Caco-2 (cell line): ENCODE measurements around the gene HOXB3. TPM values are rescaled to one million over a fixed set of nuclear protein-coding genes. Genes with fewer than 3 reads are reported as not detected.

Experiments used
- BruUV-seq: library from RNA; stranded (reverse); fragments of 400-500 nt; replicated peaks from 2 replicates; lab custom pipeline; 2021; lab: Mats Ljungman, UMichigan
- CTCF ChIA-PET: fragments of 300-600 bp; sonication (Branson Sonifier 250); formaldehyde crosslinking; loops from one replicate; lab custom pipeline; 2022; ENCODE audit warnings: antibody characterized with exemption; lab: Charles Lee
- POLR2A ChIA-PET: fragments of 300-600 bp; sonication (Branson Sonifier 250); formaldehyde crosslinking; loops from one replicate; lab custom pipeline; 2022; ENCODE audit warnings: antibody characterized with exemption; lab: Charles Lee
- DNase-seq, 2 experiments: peaks; one replicate each; pipeline versions ENCODE4 v3.0.0 to v3.0.0-alpha.2; 2020 to 2022
- H3K27me3 ChIP-seq: replicated peaks from 2 replicates; pipeline ENCODE4 v1.6.0; 2011; ENCODE audit warnings: low read length; ENCODE audit not compliant: control insufficient read depth, insufficient read depth
- H3K36me3 ChIP-seq: 2 replicates; pipeline ENCODE4 v1.5.1; 2011; ENCODE audit warnings: low read length; ENCODE audit not compliant: control insufficient read depth, insufficient read depth
- H3K4me1 ChIP-seq: fragments of 250-450 bp; sonication (Bioruptor Pico); 2 replicates; pipeline ENCODE4 v1.5.1; 2020; ENCODE audit warnings: mild to moderate bottlenecking
- H3K4me3 ChIP-seq: 2 replicates; pipeline ENCODE4 v1.5.1; 2011; ENCODE audit warnings: low read depth, mild to moderate bottlenecking, control low read depth, low read length
- H3K9me3 ChIP-seq: fragments of 250-450 bp; sonication (Bioruptor Pico); 2 replicates; pipeline ENCODE4 v1.5.1; 2020; ENCODE audit warnings: mild to moderate bottlenecking, moderate library complexity
- H3K27ac Mint-ChIP-seq: one replicate; pipeline ENCODE4 v1.8.0; 2022; ENCODE audit warnings: mixed read lengths; ENCODE audit not compliant: unreplicated experiment
- H3K27me3 Mint-ChIP-seq: one replicate; pipeline ENCODE4 v1.8.0; 2022; ENCODE audit warnings: mixed read lengths; ENCODE audit not compliant: insufficient read depth, unreplicated experiment
- H3K36me3 Mint-ChIP-seq: one replicate; pipeline ENCODE4 v1.8.0; 2022; ENCODE audit warnings: mild to moderate bottlenecking, mixed read lengths; ENCODE audit not compliant: insufficient read depth, unreplicated experiment
- H3K4me1 Mint-ChIP-seq: one replicate; pipeline ENCODE4 v1.8.0; 2022; ENCODE audit warnings: low read depth, mixed read lengths; ENCODE audit not compliant: unreplicated experiment
- H3K4me3 Mint-ChIP-seq: one replicate; pipeline ENCODE4 v1.8.0; 2022; ENCODE audit warnings: mild to moderate bottlenecking, moderate library complexity, mixed read lengths; ENCODE audit not compliant: unreplicated experiment
- H3K9me3 Mint-ChIP-seq: one replicate; pipeline ENCODE4 v1.8.0; 2022; ENCODE audit warnings: mixed read lengths; ENCODE audit not compliant: unreplicated experiment
- intact Hi-C: fragments of 100-400 bp; cut with micrococcal nuclease; formaldehyde crosslinking; loops from one replicate; pipeline ENCODE4 v1.10.0; 2022; ENCODE audit not compliant: unreplicated experiment
- total RNA-seq: library from RNA; stranded (reverse); gene quantifications from 2 replicates; pipeline ENCODE4 v1.2.3, GENCODE V29; 2022
- TF ChIP-seq, protein P1 (sequence below), 2 experiments: fragments of 200-600 bp in 1 of 2; IDR thresholded peaks; 1 replicate in 1 of 2; 2 replicates in 1 of 2; pipeline versions ENCODE4 v1.5.1 to v1.8.0; 2011 to 2022; ENCODE audit warnings: antibody characterized with exemption in 1 of 2, control low read depth in 1 of 2, inconsistent platforms in 1 of 2, low read depth in 1 of 2, low read length in 1 of 2, mild to moderate bottlenecking in 1 of 2, moderate library complexity in 1 of 2; ENCODE audit not compliant: insufficient read depth in 1 of 2, severe bottlenecking in 1 of 2, unreplicated experiment in 1 of 2

The HOXB3 gene
- total RNA-seq, 1 experiment from 2014 or later: 7.2 TPM

DNA sequence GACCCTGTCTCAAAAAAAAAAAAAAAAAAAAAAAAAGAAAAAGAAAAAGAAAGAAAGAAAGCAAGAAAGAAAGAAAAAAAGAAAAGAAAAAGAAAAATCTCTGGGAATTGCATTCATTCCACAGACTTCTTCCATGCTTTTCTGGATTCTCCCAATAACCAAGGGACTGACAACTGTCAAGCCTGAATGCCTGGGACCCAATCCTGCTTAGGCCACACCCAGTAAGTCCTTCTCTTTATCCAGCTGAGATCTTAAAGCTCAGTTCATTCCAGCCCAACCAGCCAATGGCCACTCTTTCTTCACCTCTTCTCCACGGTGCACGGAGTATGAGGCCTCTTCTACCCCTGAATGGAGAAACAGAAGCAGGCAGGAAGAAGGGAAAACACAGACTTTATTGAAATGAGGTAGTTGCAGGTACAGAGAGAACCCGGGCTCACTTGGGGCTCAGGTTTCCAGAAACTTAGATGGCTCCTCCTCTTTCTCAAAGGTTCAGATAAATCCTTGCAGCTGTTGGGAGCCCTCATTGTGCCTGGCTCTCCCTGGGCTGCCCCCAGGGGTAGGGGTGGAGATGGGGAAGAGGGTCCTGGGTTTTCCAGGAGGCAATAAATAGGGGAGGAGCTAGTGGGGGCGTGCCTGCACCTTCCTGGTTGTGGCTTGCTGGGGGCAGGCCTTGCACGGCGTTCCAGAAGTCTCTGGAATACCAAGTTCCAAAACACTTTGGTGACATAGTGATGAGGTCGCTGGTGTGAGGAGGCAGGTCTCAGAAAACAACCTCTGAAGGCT lies 61.7 kb downstream of the HOXB3 start:
- H3K27ac Mint-ChIP-seq: no peak overlapping the region
- intact Hi-C loops: no loop called here
- Histone ChIP-seq H3K36me3 (no peaks in the 10 kb centered on the region), H3K27me3 (no peaks in the 10 kb centered on the region), H3K4me3 (no peak overlapping the region), H3K4me1 (peaks cover 23% of the 10 kb centered on the region), H3K9me3 (no peaks in the 10 kb centered on the region)
- no peak overlapping the region for H3K4me3 Mint-ChIP-seq
- H3K9me3 Mint-ChIP-seq: no peaks in the 10 kb centered on the region
- ChIA-PET POLR2A (no interaction called here), CTCF (interaction anchor here (0.7 to 1.1 kb wide), 2 partner anchors 27 to 61 kb away, joined by 3 to 4 read pairs; no protein-coding TSS in a partner anchor)
- no peaks in the 10 kb centered on the region for H3K4me1 Mint-ChIP-seq
- TF ChIP-seq, protein P1, sequence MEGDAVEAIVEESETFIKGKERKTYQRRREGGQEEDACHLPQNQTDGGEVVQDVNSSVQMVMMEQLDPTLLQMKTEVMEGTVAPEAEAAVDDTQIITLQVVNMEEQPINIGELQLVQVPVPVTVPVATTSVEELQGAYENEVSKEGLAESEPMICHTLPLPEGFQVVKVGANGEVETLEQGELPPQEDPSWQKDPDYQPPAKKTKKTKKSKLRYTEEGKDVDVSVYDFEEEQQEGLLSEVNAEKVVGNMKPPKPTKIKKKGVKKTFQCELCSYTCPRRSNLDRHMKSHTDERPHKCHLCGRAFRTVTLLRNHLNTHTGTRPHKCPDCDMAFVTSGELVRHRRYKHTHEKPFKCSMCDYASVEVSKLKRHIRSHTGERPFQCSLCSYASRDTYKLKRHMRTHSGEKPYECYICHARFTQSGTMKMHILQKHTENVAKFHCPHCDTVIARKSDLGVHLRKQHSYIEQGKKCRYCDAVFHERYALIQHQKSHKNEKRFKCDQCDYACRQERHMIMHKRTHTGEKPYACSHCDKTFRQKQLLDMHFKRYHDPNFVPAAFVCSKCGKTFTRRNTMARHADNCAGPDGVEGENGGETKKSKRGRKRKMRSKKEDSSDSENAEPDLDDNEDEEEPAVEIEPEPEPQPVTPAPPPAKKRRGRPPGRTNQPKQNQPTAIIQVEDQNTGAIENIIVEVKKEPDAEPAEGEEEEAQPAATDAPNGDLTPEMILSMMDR (IDR thresholded peaks at IDR 0.05; ENCODE audit: insufficient read depth in 1 of 2, low read depth in 1 of 2, low read length in 1 of 2, severe bottlenecking in 1 of 2, unreplicated experiment in 1 of 2): no peak
- BruUV-seq: no TSS peak
- no peaks in the 10 kb centered on the region for H3K27me3 Mint-ChIP-seq
- H3K36me3 Mint-ChIP-seq: no peaks in the 10 kb centered on the region
- no peak for DNase-seq

DNA sequence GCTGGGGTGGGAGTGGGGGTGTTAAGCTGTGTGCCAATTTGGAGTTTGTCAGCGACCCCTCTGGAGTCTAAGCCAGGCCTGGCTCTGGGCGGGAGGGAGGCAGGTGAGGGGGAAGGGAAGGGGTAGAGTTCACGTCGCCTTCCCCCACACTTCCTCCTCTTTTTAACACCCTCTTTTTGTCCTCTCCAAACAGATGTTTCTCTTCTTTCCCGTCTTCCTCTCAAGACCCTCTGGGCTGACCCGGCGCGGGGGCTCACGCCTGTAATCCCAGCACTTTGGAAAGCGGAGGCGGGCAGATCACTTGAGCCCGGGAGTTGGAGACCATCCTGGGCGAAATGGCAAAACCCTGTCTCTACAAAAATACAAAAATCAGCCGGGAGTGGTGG lies 62.5 kb downstream of the HOXB3 start:
- Histone ChIP-seq H3K9me3 (no peaks in the 10 kb centered on the region), H3K27me3 (no peaks in the 10 kb centered on the region), H3K4me3 (no peak overlapping the region), H3K36me3 (no peaks in the 10 kb centered on the region), H3K4me1 (peaks cover 25% of the 10 kb centered on the region)
- H3K9me3 Mint-ChIP-seq: no peaks in the 10 kb centered on the region
- BruUV-seq: no TSS peak
- ChIA-PET CTCF (no interaction called here), POLR2A (no interaction called here)
- no peaks in the 10 kb centered on the region for H3K27me3 Mint-ChIP-seq
- TF ChIP-seq, protein P1 (IDR thresholded peaks at IDR 0.05; ENCODE audit: insufficient read depth in 1 of 2, low read depth in 1 of 2, low read length in 1 of 2, severe bottlenecking in 1 of 2, unreplicated experiment in 1 of 2): no peak
- intact Hi-C loops: no loop called here
- H3K4me1 Mint-ChIP-seq: peaks cover 3% of the 10 kb centered on the region
- DNase-seq: no peak
- no peak overlapping the region for H3K27ac Mint-ChIP-seq
- no peaks in the 10 kb centered on the region for H3K36me3 Mint-ChIP-seq
- H3K4me3 Mint-ChIP-seq: no peak overlapping the region

DNA sequence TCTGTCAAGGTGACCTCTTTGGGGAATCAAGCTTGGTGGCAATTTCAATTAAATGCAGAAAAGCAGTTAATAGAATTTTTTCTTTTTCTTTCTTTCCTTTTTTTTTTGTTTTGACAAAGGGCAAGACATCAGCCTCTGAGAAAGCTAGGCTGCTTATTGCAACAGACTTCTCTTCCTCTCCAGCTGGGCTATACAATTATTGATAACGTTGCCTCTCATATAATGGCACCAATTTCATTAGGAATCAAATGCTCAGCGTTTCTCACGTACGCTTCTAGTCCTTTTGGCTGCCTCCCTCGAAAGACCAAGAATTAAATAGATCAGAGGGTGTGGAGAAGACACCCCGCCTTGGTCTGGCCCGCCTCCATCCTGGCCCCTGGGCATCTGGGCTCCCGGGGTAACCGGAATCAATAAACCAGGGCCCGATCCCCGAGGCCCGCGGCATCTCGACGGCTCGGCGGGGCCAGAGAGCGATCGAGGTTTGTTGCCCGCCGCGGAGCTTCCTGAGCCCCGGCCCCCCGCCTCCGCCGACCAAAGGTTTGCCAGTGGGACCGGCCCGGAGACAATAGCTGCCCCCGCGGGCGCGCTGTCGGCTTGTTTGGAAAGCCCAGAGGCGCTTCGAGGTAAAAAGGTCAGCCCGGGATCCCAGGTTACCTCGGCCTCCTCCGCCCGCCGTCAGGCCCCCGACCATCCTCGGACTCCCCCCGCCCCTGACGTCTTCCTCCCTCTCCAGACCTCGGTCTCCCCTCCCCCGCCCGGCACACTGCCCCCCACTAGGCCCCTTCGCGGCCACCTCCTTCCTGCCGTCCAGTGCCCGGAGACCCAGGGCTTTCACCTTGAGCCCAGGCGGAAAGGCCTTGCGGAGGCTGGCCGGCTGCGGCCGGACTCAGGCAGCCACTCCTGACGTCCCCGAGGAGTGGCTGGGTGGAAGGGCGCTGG lies 63.2 kb downstream of the HOXB3 start:
- CTCF ChIA-PET: no interaction called here
- intact Hi-C loops: no loop called here
- no peak for DNase-seq

More for the DNA sequence above, 63.2 kb downstream of the HOXB3 start:
- POLR2A ChIA-PET: no interaction called here
- Mint-ChIP-seq H3K27ac (no peak overlapping the region), H3K36me3 (no peaks in the 10 kb centered on the region), H3K4me1 (peaks cover 10% of the 10 kb centered on the region), H3K27me3 (no peaks in the 10 kb centered on the region), H3K9me3 (no peaks in the 10 kb centered on the region), H3K4me3 (no peak overlapping the region)
- Histone ChIP-seq H3K4me1 (peaks cover 25% of the 10 kb centered on the region), H3K4me3 (no peak overlapping the region), H3K36me3 (no peaks in the 10 kb centered on the region), H3K27me3 (no peaks in the 10 kb centered on the region), H3K9me3 (no peaks in the 10 kb centered on the region)
- TF ChIP-seq, protein P1 (IDR thresholded peaks at IDR 0.05; ENCODE audit: insufficient read depth in 1 of 2, low read depth in 1 of 2, low read length in 1 of 2, severe bottlenecking in 1 of 2, unreplicated experiment in 1 of 2): no peak
- BruUV-seq: no TSS peak
